Gastrocnemius medialis (tissue), 4 donors: ENCODE measurements around the gene IRS1. TPM values are rescaled to one million over a fixed set of nuclear protein-coding genes. Genes with fewer than 3 reads are reported as not detected.

Experiments used
- ATAC-seq, 2 donors: fragments of 150-250 bp; one replicate each; pipeline ENCODE4 v1.9.1; 2016
- DNase-seq, 2 donors: peaks; one replicate each; pipeline ENCODE4 v3.0.0-alpha.2; 2019
- H3K27ac ChIP-seq, 4 donors: fragments of 200-600 bp; sonication (generic); 1 replicate in 1 of 4; 2 replicates in 3 of 4; pipeline ENCODE4 v1.5.1; 2016 to 2018; ENCODE audit warnings: mild to moderate bottlenecking in 2 of 4, moderate library complexity in 1 of 4
- H3K27me3 ChIP-seq, 3 donors: fragments of 200-600 bp; sonication (generic) in 2 of 3; 1 replicate in 1 of 3; 2 replicates in 2 of 3; pipeline versions ENCODE4 v1.5.1 to v1.6.0; 2016 to 2019; ENCODE audit warnings: mild to moderate bottlenecking in 1 of 3, moderate library complexity in 1 of 3
- H3K36me3 ChIP-seq, 2 donors: fragments of 200-600 bp; sonication (generic) in 1 of 2; one replicate each; pipeline ENCODE4 v1.5.1; 2017 to 2018
- H3K4me1 ChIP-seq, 2 donors: fragments of 200-600 bp; sonication (generic) in 1 of 2; one replicate each; pipeline ENCODE4 v1.5.1; 2016 to 2017; ENCODE audit warnings: mild to moderate bottlenecking in 2 of 2
- H3K4me3 ChIP-seq, 4 donors: fragments of 200-600 bp; sonication (generic) in 3 of 4; 1 replicate in 1 of 4; 2 replicates in 3 of 4; pipeline ENCODE4 v1.5.1; 2016 to 2019; ENCODE audit warnings: mild to moderate bottlenecking in 2 of 4
- H3K9me3 ChIP-seq, 3 donors: fragments of 200-600 bp; sonication (generic) in 2 of 3; 1 replicate in 1 of 3; 2 replicates in 2 of 3; pipeline ENCODE4 v1.5.1; 2016 to 2019
- CTCF ChIP-seq, 5 experiments: fragments of 450-650 bp in 3 of 5; fragments of 200-600 bp in 2 of 5; sonication (generic) in 2 of 5; IDR thresholded peaks in 4 of 5; conservative IDR thresholded peaks in 1 of 5; 1 replicate in 4 of 5; 2 replicates in 1 of 5; pipeline ENCODE4 v1.5.1; 2016 to 2019; ENCODE audit warnings: antibody characterized with exemption in 5 of 5, mild to moderate bottlenecking in 3 of 5, moderate library complexity in 3 of 5
- POLR2A ChIP-seq, 2 donors: fragments of 450-650 bp; IDR thresholded peaks; one replicate each; pipeline ENCODE4 v1.6.1; 2017; ENCODE audit warnings: antibody characterized with exemption in 2 of 2, mild to moderate bottlenecking in 2 of 2, moderate library complexity in 2 of 2
- in situ Hi-C, 4 donors: fragments of 200-750 bp; cut with MboI; loops; one replicate each; pipeline versions ENCODE4 v1.15.0 to v1.8.0; 2017; ENCODE audit warnings: low sequenced_read_pairs in 4 of 4
- intact Hi-C: fragments of 100-400 bp; cut with DNase I; formaldehyde crosslinking; loops from one replicate; pipeline ENCODE4 v1.15.1; 2023; ENCODE audit warnings: low total_unique reads
- total RNA-seq, 4 donors: library from RNA; depleted of rRNA; stranded (reverse); fragments of >200 nt; gene quantifications; one replicate each; pipeline versions ENCODE4 v1.1.0 to v1.2.3, GENCODE V29; 2016

IRS1 gene
- total RNA-seq, 4 donors from 2014 or later, result 2.2 to 71.1 (median 6.3) TPM

DNA sequence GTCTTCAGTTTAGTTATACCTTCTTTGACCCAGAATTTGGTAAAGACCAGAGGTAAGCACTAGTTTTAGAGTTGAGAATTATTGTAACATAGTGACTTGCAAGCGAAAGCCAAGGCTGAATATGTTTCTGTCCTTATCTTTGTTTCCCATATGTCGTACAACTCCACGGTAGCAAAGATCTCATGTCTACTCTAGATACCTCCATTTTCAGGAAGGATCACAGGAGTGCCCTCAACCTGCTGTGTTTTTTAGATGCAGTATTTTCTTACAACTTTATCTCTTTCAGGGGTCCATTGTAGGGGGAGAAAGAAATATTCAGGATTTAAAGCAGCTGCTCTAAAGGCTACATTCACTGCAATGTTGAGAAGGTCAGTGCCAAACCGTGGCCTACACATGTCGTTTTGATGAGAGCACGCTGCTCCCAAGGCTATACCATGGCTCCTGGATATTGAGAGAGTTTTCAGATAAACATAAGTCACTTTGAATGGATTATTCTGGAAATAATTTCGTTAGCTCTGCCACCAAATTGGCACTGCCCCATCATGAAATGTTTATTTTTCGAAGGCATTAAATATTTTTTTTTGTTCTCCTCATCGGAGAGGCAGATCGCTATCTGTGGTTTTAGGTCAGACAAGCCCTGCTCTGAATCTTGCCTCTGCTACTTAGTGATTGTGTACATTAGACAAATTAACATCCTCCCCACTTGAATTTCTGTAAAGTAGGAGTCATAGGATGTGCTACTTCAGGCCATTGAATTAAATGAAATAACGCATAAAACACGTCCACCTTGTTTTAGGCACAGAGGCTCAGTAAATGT is 38.4 kb upstream of the IRS1 start:
- ATAC-seq (no peak), DNase-seq (no peak)
- in situ Hi-C loops, result no loop called here
- Histone ChIP-seq H3K4me3 (no peak overlapping the region), H3K9me3 (no peaks in the 10 kb centered on the region), H3K27me3 (no peaks in the 10 kb centered on the region), H3K4me1 (peaks cover 25 to 40% of the 10 kb centered on the region in 2 donors), H3K27ac (no peak overlapping the region), H3K36me3 (no peaks in the 10 kb centered on the region)
- TF ChIP-seq CTCF (IDR thresholded peaks at IDR 0.05 in 4 of 5, conservative IDR thresholded peaks at IDR 0.05 in 1 of 5) (no peak), POLR2A (IDR thresholded peaks at IDR 0.05) (no peak)
- intact Hi-C loops, result loop anchor here (10.0 kb wide), 1 partner anchor 147 kb away; no protein-coding TSS in a partner anchor

DNA sequence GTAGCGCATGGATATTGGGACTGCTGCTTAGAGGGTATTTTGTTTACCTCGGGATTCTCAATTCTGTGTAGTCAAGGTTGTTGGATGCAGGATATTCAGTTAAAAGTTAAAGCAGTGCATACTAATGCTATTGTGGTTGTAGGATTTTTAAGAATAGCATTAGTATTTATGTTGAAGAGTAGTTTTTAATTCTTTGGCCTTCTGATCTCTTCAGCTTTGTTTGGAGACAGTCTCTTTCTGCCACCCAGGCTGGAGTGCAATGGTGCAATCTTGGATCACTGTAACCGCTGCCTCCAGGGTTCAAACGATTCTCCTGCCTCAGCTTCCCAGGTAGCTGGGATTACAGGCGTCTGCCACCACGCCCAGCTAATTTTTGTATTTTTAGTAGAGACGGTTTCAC is 37.7 kb upstream of the IRS1 start:
- H3K4me1 ChIP-seq, result peaks cover 25 to 40% of the 10 kb centered on the region in 2 donors
- in situ Hi-C loops (no loop called here), intact Hi-C loops (loop anchor here (10.0 kb wide), 1 partner anchor 147 kb away; no protein-coding TSS in a partner anchor)
- DNase-seq, result no peak
- TF ChIP-seq CTCF (IDR thresholded peaks at IDR 0.05 in 4 of 5, conservative IDR thresholded peaks at IDR 0.05 in 1 of 5) (no peak), POLR2A (IDR thresholded peaks at IDR 0.05) (no peak)
- no peaks in the 10 kb centered on the region for H3K9me3 ChIP-seq
- H3K27ac ChIP-seq, result peak overlapping the region in 2 of 4 donors; percentile 97 to 99
- no peaks in the 10 kb centered on the region for H3K27me3 ChIP-seq
- ATAC-seq, result no peak
- H3K36me3 ChIP-seq, result no peaks in the 10 kb centered on the region
- H3K4me3 ChIP-seq, result peak overlapping the region in 2 of 4 donors; percentile 79 to 94

GRCh38 chr2:226836548-226836885 is 36.9 kb upstream of the IRS1 start:
- intact Hi-C loops (loop anchor here (10.0 kb wide), 1 partner anchor 148 kb away; no protein-coding TSS in a partner anchor), in situ Hi-C loops (no loop called here)
- H3K4me3 ChIP-seq, result peak overlapping the region; percentile 79 to 94 (median 90)
- no peak for DNase-seq
- H3K27ac ChIP-seq, result peak overlapping the region; percentile 96 to 99 (median 97)
- H3K4me1 ChIP-seq, result peaks cover 25 to 40% of the 10 kb centered on the region in 2 donors
- TF ChIP-seq POLR2A (IDR thresholded peaks at IDR 0.05) (no peak), CTCF (IDR thresholded peaks at IDR 0.05 in 4 of 5, conservative IDR thresholded peaks at IDR 0.05 in 1 of 5) (no peak)
- H3K9me3 ChIP-seq, result no peaks in the 10 kb centered on the region
- ATAC-seq, result peak in 1 of 2 donors; percentile 9
- no peaks in the 10 kb centered on the region for H3K27me3 ChIP-seq
- H3K36me3 ChIP-seq, result no peaks in the 10 kb centered on the region

DNA sequence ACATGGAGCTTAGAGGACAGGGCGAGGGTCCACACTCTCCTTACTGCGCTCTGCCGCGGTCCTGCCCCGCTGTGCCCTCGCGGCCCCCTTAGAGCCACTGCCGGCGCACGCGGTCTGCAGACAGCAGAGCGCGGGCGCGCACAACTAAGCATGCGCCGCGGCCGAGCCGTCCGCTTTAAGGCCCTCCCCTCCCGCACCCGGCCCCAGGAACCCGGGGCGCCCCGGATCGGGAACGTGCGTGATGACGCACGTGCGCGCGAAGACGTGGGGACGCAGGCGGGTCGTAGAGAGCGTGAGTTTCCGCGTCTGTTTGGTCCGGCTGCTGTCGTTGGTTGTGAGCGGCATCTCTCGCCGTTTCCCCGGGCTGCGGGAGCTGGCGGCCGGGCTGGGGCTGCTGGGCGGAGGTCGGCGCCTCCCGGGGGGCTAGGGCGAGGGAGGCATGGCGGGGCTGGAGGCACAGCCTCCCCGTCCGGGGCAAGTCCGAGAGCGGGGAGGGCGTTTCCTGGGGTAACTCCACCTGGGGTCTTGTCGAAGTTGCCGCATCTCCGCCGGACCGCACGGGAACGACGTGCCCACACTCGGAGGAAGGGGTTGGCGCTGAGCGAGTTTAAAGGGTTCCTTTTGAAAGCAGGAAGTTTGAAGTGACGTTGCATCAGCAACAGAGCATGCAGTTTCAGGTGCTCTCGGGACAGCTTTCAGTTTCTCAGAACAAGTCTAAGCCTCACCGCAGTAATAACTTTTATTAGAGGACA is 36.4 kb upstream of the IRS1 start, which contains the start of gene RHBDD1:
Gene RHBDD1 (plus strand): TSS at position 259 of the 752 bp plus-strand sequence. CDS start 28,640 bp downstream, outside the sequence.
- DNase-seq, result peak; percentile 89 to 92
- H3K27me3 ChIP-seq, result no peaks in the 10 kb centered on the region
- TF ChIP-seq CTCF (IDR thresholded peaks at IDR 0.05 in 4 of 5, conservative IDR thresholded peaks at IDR 0.05 in 1 of 5) (no peak), POLR2A (IDR thresholded peaks at IDR 0.05) (peak; percentile 86 to 91)
- H3K4me3 ChIP-seq, result peak within 1 kb of the TSS; percentile 79 to 94 (median 90)
- intact Hi-C loops, result loop anchor here (10.0 kb wide), 1 partner anchor 149 kb away; no protein-coding TSS in a partner anchor
- in situ Hi-C loops, result no loop called here
- H3K27ac ChIP-seq, result peak within 1 kb of the TSS; percentile 96 to 99 (median 97)
- H3K9me3 ChIP-seq, result no peaks in the 10 kb centered on the region
- peaks cover 25 to 40% of the 10 kb centered on the region in 2 donors for H3K4me1 ChIP-seq
- no peaks in the 10 kb centered on the region for H3K36me3 ChIP-seq
- ATAC-seq, result peak; percentile 96 to 97
